NCI-H1092 treated with DMSO at 0.1 percent for 48 hours (cell line): ENCODE results near the gene NEUROG3.
"Not testable (repeated sequence)": the region's sequence is repeated elsewhere in the genome, so short reads cannot be mapped to it uniquely, and the experiment has no call there.

Experiments used
- DNase-seq: peaks from one replicate; lab custom pipeline; 2025; lab: John Stamatoyannopoulos, UW

Gene NEUROG3

GRCh38 chr10:69571618-69572158 is 1.5 kb downstream of the NEUROG3 start:
- DNase-seq, result no peak

DNA sequence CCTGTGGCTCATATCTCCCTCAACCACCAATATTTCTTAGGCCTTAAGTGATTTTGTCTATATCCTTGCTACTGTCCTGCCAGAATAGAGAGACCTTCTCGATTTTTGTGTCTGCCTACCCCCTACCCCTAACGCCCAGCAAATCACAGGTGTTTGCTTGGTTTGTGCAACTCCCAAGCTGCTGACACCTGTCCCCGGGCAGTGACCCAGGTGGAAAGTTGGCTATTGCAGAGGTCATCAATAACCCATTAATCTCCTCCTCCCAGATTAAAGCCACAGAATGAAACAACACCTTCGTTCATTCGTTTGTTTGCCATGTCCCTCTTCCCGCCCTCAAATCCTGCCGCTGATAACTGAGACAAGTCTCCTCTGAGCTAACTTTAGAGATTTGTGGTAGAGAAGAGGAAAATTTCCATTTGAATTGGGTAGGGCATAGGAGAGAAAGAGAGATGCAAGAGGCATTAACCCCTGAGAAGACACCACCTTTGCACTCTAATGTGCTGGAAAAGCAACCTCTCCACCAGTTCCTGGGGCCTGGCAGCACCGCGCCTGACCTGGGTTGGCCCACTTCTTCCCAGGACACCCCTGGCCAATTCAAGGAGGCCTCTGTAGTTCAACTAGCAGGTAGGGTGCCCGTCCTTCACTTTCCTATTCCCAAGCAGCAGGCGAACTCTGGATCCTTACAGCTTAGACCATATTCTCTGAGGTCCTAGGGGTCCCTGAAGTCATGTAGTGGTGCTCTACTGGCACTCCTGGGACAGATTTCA is 3.0 kb downstream of the NEUROG3 start:
- DNase-seq, result no peak

- DNase-seq, result no peak
Observed at GRCh38 chr10:69569396-69569934, 3.8 kb downstream of the NEUROG3 start.

DNA sequence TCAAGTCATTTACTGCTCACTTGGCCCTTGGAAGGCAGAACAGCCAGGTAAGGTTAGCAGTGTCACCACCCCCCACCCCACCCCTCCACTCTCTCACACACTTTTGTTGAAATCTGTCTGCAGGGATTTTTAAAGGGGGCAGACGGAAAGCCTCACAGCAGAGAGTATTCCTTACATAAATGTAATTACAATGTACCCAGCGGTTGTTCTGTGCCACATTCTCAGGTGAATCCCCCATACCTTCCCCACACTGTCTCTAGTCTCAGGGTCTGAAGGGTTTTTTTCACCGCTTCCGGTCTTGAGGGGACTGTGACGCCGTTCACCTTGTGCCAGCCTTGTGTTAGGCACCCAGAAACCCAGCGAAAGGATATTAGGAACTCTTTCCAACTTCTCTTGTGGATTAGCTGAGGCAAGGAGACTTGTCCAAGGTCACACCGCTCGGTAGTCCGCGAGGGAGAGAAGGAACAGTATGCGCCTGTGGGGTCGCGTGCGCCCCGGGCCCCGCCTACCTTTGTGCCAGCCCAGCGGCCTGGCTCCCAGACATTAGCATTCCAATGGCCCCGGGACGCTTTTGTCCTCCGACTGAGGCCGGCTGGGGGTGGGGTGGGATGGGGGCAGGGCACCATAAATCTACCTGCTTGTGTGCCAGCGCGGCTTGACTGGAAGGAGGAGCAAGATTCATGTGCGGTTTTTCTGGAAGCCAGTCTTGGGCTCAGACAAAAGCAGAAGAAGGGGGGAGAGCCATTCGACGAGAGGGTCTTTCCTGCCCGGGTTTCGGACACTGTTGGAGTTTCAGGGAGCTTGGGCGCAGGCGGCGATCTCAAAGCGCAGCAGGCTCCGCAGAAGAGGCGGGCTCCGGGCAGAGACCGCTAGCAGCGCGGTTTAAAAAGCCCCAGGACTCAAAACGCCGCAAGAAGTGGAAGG is 4.5 kb downstream of the NEUROG3 start:
- no peak for DNase-seq

- no peak for DNase-seq
Observed at GRCh38 chr10:69567920-69568319, 5.3 kb downstream of the NEUROG3 start.

GRCh38 chr10:69562731-69563254 is 10.4 kb downstream of the NEUROG3 start:
- no peak for DNase-seq

DNA sequence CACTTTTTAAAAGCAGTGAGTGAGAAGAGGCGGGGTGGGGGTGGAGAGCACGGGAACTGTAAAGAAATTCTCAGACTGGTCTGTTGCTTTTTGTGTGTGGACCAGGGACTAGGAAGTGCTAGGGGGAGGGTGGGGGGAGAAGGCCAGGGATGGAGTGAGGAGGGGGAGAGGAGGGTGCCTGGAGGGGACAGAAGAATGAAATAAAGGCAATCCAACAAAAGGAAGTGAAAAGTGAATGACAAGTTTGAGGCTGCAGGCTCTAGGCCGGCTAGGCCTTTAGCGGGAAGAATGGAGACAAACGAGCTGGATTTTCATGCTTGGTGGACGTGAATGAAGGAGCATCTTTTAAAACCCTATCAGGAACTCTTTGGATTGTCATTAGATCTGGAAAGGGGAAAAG is 13.7 kb downstream of the NEUROG3 start:
- no peak for DNase-seq

DNA sequence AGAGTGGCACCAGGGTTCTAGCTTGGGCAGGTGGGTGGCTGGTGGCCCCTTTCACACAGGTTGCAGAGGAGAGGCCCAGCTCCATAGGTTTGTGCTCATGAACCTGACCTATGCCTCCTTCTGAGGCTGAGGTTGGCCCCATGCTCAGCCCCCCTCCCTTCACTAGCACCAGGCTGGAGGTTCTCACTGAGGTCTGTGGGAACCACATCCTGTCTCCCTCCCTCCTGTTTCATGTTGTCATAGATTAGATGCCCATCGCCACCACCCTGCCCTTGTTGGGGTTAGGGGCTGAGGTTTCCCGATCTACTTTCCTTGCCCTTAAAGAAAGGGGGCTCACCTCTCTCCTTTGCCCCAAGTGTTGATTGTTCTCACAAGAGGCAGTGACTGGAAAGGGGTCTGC is 14.7 kb downstream of the NEUROG3 start:
- DNase-seq, result no peak

DNA sequence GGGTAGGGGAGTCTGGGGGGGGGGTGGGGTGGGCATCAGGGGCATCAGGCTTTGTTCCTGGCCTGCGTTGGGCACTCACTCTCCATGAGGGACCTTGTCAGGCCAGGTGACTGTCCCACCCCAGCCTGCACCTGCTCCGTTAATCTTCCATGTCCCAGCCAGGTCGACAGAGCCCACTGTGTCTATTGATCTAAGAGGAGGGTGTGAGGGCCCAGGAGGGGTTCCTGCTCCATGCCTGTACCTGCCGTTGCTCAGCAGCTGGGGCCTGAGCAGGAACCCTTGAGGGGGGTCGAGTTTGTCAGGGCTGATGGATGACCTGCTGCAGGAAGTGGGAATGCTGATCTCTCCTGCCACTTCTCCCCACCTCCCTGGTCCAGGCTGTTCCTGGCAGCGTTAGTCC is 18.6 kb downstream of the NEUROG3 start:
- no peak for DNase-seq

GRCh38 chr10:69553328-69553727 is 19.9 kb downstream of the NEUROG3 start:
- no peak for DNase-seq

DNA sequence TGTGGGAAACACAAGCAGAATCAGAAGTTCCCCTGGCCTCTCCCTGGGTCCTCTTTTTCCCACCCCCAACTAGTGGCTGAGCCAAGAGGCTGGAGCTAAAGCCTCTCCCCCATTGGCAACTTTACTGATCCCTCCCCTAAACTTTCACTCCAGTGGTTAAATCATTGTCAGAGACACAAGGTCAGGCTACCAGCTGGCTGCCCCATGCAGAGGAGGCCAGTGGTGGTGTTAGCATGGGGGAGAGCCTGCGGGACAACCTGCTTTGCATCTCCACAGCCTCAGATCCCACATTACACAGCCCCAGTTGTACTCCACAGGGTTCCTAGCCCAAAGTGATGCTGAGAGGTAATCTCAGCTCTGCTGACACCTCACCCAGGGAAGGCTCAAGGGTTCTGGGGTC is 21.0 kb downstream of the NEUROG3 start:
- no peak for DNase-seq

- no peak for DNase-seq
Observed at GRCh38 chr10:69549959-69550358, 23.3 kb downstream of the NEUROG3 start.

DNA sequence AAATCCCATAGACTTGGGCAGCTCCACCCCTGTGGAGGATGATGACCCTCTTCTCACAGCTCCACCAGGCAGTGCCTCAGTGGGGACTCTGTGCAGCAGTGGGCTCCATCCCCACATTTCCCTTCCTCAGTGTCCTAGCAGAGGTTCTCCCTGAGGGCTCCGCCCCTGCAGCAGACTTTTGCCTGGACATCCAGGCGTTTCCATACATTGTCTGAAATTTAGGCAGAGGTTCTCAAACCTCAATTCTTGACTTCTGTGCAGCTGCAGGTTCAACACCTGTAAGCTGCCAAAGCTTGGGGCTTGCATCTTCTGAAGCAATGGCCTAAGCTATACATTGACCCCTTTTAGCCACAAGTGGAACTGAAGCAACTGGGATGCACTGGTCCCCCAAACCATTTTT is 31.8 kb downstream of the NEUROG3 start:
- no peak for DNase-seq

DNA sequence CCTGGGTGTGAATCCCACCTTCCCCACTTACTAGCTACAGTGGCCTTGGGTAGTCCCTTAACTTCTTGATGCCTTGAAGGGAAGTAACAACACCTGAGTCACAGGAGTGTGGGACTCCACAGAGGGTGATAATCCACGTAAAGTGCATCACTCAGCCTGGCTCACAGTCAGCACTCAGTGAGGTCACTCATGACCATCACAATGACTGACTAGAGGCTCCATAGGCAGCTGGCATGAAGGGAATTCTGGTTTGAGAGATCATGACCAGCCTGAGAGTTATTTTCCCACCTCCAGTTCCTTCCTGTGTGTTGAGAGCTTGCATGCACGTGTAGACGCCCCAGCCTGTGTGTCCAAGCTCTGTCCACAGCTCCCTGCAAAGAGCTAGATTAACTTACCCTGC is 34.8 kb downstream of the NEUROG3 start:
- no peak for DNase-seq

DNA sequence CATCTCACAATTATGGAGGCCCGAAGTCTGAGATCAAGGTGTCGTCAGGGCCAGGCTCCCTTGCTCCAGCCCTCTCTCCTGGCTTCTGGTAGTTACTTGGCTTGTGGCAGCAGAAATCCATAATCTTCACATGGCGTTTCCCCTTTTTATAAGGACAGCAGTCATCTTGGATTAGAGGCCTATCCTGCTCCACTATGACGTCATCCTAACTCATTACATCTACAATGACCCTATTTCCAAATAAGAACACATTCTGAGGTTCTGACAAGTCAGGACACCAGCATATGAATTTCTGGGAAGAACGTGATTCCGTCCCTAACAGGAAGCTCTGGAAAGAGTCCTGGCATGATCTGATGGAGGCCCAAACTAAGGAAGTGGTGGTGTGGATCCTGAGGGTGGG is 35.8 kb downstream of the NEUROG3 start:
- no peak for DNase-seq

DNA sequence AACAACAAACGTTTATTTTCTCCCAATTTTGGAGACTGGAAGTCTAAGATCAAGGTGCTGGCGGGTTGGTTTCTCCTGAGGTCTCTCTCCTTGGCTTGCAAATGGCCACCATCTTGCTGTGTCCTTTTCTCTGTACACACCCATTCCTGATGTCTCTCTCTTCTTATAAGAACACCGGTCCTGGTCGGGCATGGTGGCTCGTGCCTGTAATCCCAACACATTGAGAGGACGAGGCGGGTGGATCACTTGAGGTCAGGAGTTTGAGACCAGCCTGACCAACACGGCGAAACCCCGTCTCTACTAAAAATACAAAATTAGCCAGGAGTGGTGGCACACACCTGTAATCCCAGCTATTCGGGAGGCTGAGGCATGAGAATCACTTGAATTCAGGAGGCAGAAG is 36.7 kb downstream of the NEUROG3 start:
- DNase-seq, result not testable (repeated sequence)

DNA sequence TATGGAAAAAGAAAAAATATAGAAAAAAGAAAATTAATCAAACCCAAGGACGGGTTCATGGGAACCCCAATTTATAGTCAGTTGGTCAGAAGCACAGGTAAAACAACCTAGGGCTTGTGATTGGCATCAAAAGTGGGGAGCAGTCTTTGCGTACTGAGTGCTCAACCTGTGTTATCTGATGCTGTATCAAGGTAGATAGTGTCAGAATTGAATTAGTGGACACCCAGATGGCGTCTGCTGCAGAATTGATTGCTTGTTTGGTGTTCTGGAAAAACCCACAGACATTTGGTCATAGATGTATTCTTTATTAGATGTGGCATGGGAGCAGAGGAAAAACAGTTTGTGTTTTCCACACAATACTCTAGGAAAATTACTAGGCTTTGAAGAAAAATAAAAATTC is 39.6 kb downstream of the NEUROG3 start:
- no peak for DNase-seq

GRCh38 chr10:69527961-69528360 is 45.3 kb downstream of the NEUROG3 start:
- no peak for DNase-seq
